Brain pericyte (primary cell): ENCODE results near the gene GTF2IRD1.
"Not testable (repeated sequence)": the region's sequence is repeated elsewhere in the genome, so short reads cannot be mapped to it uniquely, and the experiment has no call there.

ENCODE experiments used
- DNase-seq: peaks from one replicate; pipeline ENCODE4 v3.0.0-alpha.2; 2012; ENCODE audit warnings: low read depth, low spot score

GTF2IRD1 gene

DNA sequence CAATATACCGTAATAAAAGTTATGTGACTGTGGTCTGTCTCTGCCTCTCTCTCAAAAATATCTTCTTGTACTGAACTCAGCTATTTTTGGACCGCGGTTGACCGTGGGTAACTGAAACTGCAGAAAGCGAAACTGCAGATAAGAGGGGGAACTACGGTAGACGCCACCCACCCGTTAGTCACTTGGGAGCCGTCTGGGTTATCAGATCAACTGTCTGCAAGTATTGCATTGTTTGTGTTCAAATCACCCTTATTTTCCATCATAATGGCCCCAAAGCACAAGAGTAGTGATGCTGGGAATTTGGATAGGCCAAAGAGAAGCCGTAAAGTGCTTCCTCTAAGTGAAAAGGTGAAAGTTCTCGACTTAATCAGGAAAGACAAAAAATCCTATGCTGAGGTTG is 196.3 kb downstream of the GTF2IRD1 start:
- DNase-seq: not testable (repeated sequence)

DNA sequence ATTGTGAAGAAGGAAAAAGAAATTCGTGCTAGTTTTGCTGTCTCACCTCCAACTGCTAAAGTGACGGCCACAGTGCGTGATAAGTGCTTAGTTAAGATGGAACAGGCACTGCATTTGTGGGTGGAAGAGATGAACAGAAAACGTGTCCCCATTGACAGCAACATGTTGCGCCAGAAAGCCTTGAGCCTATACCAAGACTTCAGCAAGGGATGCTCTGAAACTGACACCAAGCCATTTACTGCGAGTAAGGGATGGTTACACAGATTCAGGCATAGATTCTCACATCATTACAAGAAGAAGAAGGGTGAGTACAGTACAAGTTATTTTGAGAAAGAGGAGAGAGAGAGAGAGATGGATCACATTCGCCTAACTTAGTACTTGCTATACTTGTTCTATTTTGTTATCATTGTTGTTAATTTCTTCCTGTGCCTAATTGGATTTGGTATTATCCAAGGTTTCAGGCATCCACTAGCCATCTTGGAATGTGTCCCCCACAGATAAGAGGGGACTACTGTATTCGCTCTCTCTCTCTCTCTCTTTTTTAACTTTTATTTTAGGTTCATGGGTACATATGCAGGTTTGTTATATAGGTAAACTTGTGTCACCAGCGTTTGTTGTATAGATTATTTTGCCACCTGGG is 196.9 kb downstream of the GTF2IRD1 start:
- DNase-seq: not testable (repeated sequence)

DNA sequence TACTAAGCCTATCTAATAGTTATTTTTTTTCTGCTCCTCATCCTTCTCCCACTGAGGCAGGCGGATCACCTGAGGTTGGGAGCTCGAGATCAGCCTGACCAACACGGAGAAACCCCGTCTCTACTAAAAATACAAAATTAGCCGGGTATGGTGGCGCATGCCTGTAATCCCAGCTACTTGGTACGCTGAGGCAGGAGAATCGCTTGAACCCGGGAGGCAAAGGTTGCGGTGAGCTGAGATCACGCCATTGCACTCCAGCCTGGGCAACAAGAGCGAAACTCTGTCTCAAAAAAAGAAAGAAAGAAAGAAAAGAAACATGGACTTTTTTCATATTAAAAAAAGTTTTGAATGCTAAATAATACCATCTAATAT is 197.4 kb downstream of the GTF2IRD1 start:
- DNase-seq: not testable (repeated sequence)
